ENCODE data around the gene SNCA.

SNCA gene

GRCh38 chr4:89700766-89701423 lies 136.1 kb downstream of the SNCA start:
- DNase-seq, result no peak

GRCh38 chr4:89685690-89686089 lies 151.3 kb downstream of the SNCA start:
- no peak for DNase-seq

GRCh38 chr4:89685277-89685676 lies 151.7 kb downstream of the SNCA start:
- no peak for DNase-seq

GRCh38 chr4:89684536-89684935 lies 152.4 kb downstream of the SNCA start:
- DNase-seq, result no peak

GRCh38 chr4:89682808-89683207 lies 154.2 kb downstream of the SNCA start:
- DNase-seq, result no peak

DNA sequence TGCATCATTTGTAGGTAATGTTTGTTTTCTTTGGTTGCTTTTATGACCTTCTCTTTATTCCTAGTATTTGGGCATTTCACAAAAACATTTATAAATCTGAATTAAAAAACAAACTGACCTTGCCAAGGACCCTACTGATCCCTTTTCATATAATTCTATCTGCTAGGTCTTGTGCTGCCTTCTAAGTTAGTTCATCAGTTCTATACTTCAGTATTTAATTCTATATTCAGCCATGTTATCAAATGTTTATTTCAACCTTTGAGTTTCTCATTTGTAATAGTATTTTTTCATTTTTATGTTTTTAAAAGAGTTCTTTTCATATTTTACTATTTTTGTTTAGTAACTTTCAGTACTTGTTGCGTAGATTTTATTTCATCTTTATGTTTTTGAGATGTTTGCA lies 155.3 kb downstream of the SNCA start:
- no peak for DNase-seq

DNA sequence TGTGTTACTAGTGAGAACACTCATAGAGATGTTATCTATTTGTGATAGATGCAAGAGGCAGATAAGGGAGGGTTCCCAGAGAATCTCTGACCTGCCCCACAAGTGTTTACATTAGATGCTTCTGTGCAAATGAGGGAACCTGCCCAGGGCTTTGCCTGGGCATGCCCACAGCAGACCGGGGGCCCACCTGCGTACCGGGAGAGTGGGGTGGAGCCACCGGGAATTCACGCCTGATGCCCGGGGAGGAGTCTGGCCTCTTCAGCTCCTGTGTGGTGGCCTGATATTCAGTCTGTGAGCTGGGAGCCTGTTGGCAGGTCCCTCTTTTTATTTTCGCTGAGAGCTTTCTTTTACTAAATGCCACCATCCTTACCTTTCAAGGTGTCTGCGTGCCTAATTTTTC lies 155.7 kb downstream of the SNCA start:
- no peak for DNase-seq

DNA sequence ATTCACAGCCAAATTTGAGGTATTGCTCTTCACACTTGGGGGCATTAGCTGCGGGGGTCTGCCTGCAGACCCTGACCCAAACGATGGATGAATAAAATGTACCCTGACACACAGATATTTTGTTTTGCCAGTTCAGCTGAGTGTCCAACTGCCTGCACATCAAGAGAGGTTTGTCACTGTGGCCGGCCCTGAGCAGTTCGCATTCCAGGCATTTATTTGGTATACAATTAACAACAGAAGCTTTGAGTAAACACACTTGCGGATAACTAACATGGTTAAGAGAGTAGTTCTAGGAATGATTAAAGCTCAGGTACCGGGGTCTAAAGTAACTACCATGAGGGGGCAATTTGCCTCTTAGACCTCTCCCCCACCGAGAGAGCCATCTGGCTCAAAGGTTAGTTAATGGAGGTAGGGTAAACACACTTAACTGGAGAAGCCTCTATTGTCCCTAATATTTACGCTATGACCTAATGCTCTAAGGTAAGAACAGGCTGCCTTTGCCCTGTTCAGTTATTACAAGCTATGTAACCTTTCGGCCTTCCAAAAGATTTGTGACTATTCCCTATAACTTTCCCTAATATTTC lies 162.0 kb downstream of the SNCA start:
- DNase-seq, result no peak
